Liver (tissue), 9 donors: ENCODE measurements around the gene ACTN1. TPM values are rescaled to one million over a fixed set of nuclear protein-coding genes. Genes with fewer than 3 reads are reported as not detected.

Experiments
- DNase-seq: peaks from one replicate; pipeline ENCODE4 v3.0.0-alpha.2; 2017; ENCODE audit warnings: low spot score
- H3K27ac ChIP-seq, 2 donors: one replicate each; pipeline ENCODE4 v1.7.0; 2013; ENCODE audit warnings: inconsistent platforms in 2 of 2, low read length in 2 of 2, control low read depth in 1 of 2, low read depth in 1 of 2, mild to moderate bottlenecking in 1 of 2
- H3K27me3 ChIP-seq, 4 donors: one replicate each; pipeline versions ENCODE4 v1.6.1 to v1.7.0; 2013; ENCODE audit warnings: low read length in 3 of 4, inconsistent platforms in 1 of 4, mild to moderate bottlenecking in 1 of 4, moderate library complexity in 1 of 4; ENCODE audit not compliant: control insufficient read depth in 4 of 4, insufficient read depth in 4 of 4
- H3K36me3 ChIP-seq, 4 donors: one replicate each; pipeline versions ENCODE4 v1.6.1 to v1.7.0; 2013; ENCODE audit warnings: low read length in 3 of 4, mild to moderate bottlenecking in 3 of 4, low read depth in 1 of 4, moderate library complexity in 1 of 4; ENCODE audit not compliant: control insufficient read depth in 4 of 4, insufficient read depth in 3 of 4
- H3K4me1 ChIP-seq, 4 donors: one replicate each; pipeline versions ENCODE4 v1.6.1 to v1.7.0; 2013; ENCODE audit warnings: low read length in 3 of 4, mild to moderate bottlenecking in 3 of 4, moderate library complexity in 1 of 4; ENCODE audit not compliant: control insufficient read depth in 4 of 4, insufficient read depth in 4 of 4
- H3K4me3 ChIP-seq, 3 donors: one replicate each; pipeline versions ENCODE4 v1.6.1 to v1.7.0; 2013; ENCODE audit warnings: low read length in 3 of 3, control low read depth in 1 of 3, low read depth in 1 of 3, mild to moderate bottlenecking in 1 of 3
- H3K9ac ChIP-seq, 2 donors: one replicate each; pipeline ENCODE4 v1.7.0; 2013; ENCODE audit warnings: low read length in 2 of 2, mild to moderate bottlenecking in 2 of 2, moderate library complexity in 2 of 2, control low read depth in 1 of 2, low read depth in 1 of 2
- H3K9me3 ChIP-seq, 4 donors: one replicate each; pipeline versions ENCODE4 v1.6.1 to v1.7.0; 2013; ENCODE audit warnings: low read length in 3 of 4; ENCODE audit not compliant: control insufficient read depth in 4 of 4
- FOXA1 ChIP-seq: IDR thresholded peaks from 2 replicates; pipeline ENCODE4 v1.6.1; 2016; ENCODE audit warnings: antibody characterized with exemption
- GABPA ChIP-seq, 2 donors: IDR thresholded peaks in 1 of 2; conservative IDR thresholded peaks in 1 of 2; 2 replicates each; pipeline ENCODE4 v1.6.1; 2016; ENCODE audit warnings: antibody characterized with exemption in 2 of 2, mild to moderate bottlenecking in 1 of 2, moderate library complexity in 1 of 2
- HNF4A ChIP-seq, 2 donors: conservative IDR thresholded peaks; 2 replicates each; pipeline ENCODE4 v1.6.1; 2016; ENCODE audit warnings: antibody characterized with exemption in 2 of 2, mild to moderate bottlenecking in 2 of 2
- HNF4G ChIP-seq: IDR thresholded peaks from 2 replicates; pipeline ENCODE4 v1.6.1; 2016; ENCODE audit warnings: antibody characterized with exemption
- JUND ChIP-seq, 2 donors: IDR thresholded peaks; 2 replicates each; pipeline ENCODE4 v1.6.1; 2016; ENCODE audit warnings: antibody characterized with exemption in 2 of 2
- NR2F2 ChIP-seq: IDR thresholded peaks from 2 replicates; pipeline ENCODE4 v1.6.1; 2016; ENCODE audit warnings: antibody characterized with exemption
- RXRA ChIP-seq, 2 donors: IDR thresholded peaks; 2 replicates each; pipeline ENCODE4 v1.6.1; 2017 to 2018; ENCODE audit warnings: antibody characterized with exemption in 2 of 2, mild to moderate bottlenecking in 1 of 2
- SP1 ChIP-seq: IDR thresholded peaks from 2 replicates; pipeline ENCODE4 v1.6.1; 2018; ENCODE audit warnings: antibody characterized with exemption, mild to moderate bottlenecking
- YY1 ChIP-seq: IDR thresholded peaks from 2 replicates; pipeline ENCODE4 v1.6.1; 2016; ENCODE audit warnings: antibody characterized with exemption, mild to moderate bottlenecking
- WGBS: extraction: QIAGEN DNeasy Blood & Tissue Kit; methylation state at CpG from one replicate; pipeline ENCODE4 v1.1.7; 2013; 5-methylcytosine and 5-hydroxymethylcytosine counted together
- polyA plus RNA-seq, 2 donors: library from polyadenylated mRNA; stranded (reverse) in 1 of 2; unstranded in 1 of 2; fragments of 200-250 nt in 1 of 2; fragments of >200 nt in 1 of 2; fragmentation: Nextera tagmentation in 1 of 2; extraction: Ambion mirVana in 1 of 2; gene quantifications; one replicate each; pipeline versions ENCODE4 v1.2.1 to v1.2.3, GENCODE V29; 2013 to 2015
- total RNA-seq, 2 donors: library from RNA; depleted of rRNA; stranded (reverse); fragments of >200 nt; gene quantifications; one replicate each; pipeline ENCODE4 v1.2.3, GENCODE V29; 2014
- TF ChIP-seq, protein P1 (sequence below): IDR thresholded peaks from 2 replicates; pipeline ENCODE4 v1.6.1; 2016; ENCODE audit warnings: antibody characterized with exemption
- TF ChIP-seq, protein P2 (sequence below): IDR thresholded peaks from 2 replicates; pipeline ENCODE4 v1.6.1; 2016; ENCODE audit warnings: antibody characterized with exemption, mild to moderate bottlenecking
- TF ChIP-seq, protein P3 (sequence below): fragments of 150-350 bp; IDR thresholded peaks from 2 replicates; pipeline ENCODE4 v1.5.1; 2017; ENCODE audit warnings: improper control_type of control experiment, low read depth, low read length; ENCODE audit not compliant: missing input control
- donor health status: healthy.
- donor health status: healthy.
- donor health status: healthy.
- donor health status: healthy.
- donor health status: healthy.

ACTN1 gene
- total and polyA plus RNA-seq, 4 donors: 36.2 to 100 (median 63.1) TPM

DNA sequence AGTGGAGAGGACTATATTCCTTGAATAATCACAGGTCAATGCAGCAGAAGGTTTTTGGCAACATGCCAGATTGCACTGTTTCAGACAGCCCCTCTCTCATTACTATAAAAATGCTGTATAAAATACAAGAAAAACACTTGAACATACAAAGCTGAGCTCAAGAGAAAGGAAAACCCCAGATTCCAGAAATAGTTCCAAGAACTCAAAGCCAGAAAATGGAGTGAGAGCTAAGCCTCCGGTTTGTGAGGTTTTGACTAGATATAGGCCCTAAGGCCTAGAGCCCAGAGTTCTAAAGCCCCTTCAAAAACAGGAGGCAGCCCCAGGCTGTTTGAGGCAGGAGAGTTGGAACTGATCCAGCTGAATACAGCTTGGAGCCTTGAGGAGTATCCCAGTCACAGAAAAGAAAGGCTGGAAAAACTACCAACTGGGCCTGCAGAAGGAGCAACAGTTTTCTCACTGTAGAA lies 29.4 kb upstream of the ACTN1 start:
- TF ChIP-seq JUND (IDR thresholded peaks at IDR 0.05): no peak
- TF ChIP-seq, protein P1, sequence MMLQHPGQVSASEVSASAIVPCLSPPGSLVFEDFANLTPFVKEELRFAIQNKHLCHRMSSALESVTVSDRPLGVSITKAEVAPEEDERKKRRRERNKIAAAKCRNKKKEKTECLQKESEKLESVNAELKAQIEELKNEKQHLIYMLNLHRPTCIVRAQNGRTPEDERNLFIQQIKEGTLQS: no peak
- Histone ChIP-seq H3K9ac (no peak overlapping the region), H3K4me3 (no peak overlapping the region), H3K9me3 (no peaks in the 10 kb centered on the region), H3K27ac (no peak overlapping the region), H3K36me3 (no peaks in the 10 kb centered on the region), H3K27me3 (no peaks in the 10 kb centered on the region), H3K4me1 (no peaks in the 10 kb centered on the region)
- no peak for DNase-seq
- WGBS: 91% methylated on average over 1 of the region's 1 CpG

DNA sequence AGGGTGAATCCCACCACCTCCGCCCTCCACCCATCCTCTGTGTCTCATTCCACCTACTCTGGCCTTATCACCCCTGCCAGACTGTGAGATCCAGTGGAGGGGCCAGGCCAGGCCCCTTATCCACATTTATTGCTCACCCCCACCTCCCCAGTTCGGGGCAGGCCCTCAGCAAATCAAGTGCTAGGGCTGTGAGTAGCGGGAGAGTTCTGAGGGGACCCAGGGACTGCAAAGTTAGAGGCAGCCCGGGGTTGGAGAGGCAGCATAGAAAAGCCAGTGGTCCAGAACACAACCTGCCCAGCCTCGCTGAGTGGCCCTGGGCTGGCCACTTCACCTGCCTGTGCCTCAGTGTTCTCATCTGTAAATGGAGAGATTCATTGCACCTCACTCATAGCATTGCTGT lies 27.2 kb upstream of the ACTN1 start:
- Histone ChIP-seq H3K9me3 (no peaks in the 10 kb centered on the region), H3K9ac (no peak overlapping the region), H3K36me3 (no peaks in the 10 kb centered on the region), H3K4me1 (no peaks in the 10 kb centered on the region), H3K27ac (no peak overlapping the region), H3K4me3 (no peak overlapping the region), H3K27me3 (no peaks in the 10 kb centered on the region)
- no peak for DNase-seq
- 96% methylated on average over 5 of the region's 5 CpGs for WGBS
- TF ChIP-seq RXRA (IDR thresholded peaks at IDR 0.05) (no peak), HNF4G (no peak), FOXA1 (no peak), GABPA (IDR thresholded peaks at IDR 0.05 in 1 of 2, conservative IDR thresholded peaks at IDR 0.05 in 1 of 2) (no peak), YY1 (no peak), SP1 (no peak), NR2F2 (no peak), HNF4A (conservative IDR thresholded peaks at IDR 0.05) (no peak)
- TF ChIP-seq, protein P2, sequence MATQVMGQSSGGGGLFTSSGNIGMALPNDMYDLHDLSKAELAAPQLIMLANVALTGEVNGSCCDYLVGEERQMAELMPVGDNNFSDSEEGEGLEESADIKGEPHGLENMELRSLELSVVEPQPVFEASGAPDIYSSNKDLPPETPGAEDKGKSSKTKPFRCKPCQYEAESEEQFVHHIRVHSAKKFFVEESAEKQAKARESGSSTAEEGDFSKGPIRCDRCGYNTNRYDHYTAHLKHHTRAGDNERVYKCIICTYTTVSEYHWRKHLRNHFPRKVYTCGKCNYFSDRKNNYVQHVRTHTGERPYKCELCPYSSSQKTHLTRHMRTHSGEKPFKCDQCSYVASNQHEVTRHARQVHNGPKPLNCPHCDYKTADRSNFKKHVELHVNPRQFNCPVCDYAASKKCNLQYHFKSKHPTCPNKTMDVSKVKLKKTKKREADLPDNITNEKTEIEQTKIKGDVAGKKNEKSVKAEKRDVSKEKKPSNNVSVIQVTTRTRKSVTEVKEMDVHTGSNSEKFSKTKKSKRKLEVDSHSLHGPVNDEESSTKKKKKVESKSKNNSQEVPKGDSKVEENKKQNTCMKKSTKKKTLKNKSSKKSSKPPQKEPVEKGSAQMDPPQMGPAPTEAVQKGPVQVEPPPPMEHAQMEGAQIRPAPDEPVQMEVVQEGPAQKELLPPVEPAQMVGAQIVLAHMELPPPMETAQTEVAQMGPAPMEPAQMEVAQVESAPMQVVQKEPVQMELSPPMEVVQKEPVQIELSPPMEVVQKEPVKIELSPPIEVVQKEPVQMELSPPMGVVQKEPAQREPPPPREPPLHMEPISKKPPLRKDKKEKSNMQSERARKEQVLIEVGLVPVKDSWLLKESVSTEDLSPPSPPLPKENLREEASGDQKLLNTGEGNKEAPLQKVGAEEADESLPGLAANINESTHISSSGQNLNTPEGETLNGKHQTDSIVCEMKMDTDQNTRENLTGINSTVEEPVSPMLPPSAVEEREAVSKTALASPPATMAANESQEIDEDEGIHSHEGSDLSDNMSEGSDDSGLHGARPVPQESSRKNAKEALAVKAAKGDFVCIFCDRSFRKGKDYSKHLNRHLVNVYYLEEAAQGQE: no peak
- TF ChIP-seq, protein P3, sequence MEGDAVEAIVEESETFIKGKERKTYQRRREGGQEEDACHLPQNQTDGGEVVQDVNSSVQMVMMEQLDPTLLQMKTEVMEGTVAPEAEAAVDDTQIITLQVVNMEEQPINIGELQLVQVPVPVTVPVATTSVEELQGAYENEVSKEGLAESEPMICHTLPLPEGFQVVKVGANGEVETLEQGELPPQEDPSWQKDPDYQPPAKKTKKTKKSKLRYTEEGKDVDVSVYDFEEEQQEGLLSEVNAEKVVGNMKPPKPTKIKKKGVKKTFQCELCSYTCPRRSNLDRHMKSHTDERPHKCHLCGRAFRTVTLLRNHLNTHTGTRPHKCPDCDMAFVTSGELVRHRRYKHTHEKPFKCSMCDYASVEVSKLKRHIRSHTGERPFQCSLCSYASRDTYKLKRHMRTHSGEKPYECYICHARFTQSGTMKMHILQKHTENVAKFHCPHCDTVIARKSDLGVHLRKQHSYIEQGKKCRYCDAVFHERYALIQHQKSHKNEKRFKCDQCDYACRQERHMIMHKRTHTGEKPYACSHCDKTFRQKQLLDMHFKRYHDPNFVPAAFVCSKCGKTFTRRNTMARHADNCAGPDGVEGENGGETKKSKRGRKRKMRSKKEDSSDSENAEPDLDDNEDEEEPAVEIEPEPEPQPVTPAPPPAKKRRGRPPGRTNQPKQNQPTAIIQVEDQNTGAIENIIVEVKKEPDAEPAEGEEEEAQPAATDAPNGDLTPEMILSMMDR: no peak
- TF ChIP-seq, protein P1: no peak
